Upper lobe of left lung (tissue), 4 donors: ENCODE measurements around the gene UNC79.

Source experiments
- EP300 ChIP-seq, 4 donors: sonication (generic); formaldehyde crosslinking; IDR thresholded peaks; one replicate each; pipeline ENCODE4 v1.5.1; 2017; ENCODE audit warnings: antibody characterized with exemption in 4 of 4, control low read depth in 2 of 4
- POLR2A ChIP-seq, 4 donors: fragments of 450-650 bp; IDR thresholded peaks; one replicate each; pipeline ENCODE4 v1.5.1; 2016 to 2017; ENCODE audit warnings: antibody characterized with exemption in 4 of 4, mild to moderate bottlenecking in 2 of 4
- TF ChIP-seq, protein P1 (sequence below), 6 experiments: fragments of 450-650 bp in 4 of 6; fragments of 200-600 bp in 2 of 6; sonication (generic) in 2 of 6; IDR thresholded peaks; one replicate each; pipeline ENCODE4 v1.5.1; 2016 to 2019; ENCODE audit warnings: antibody characterized with exemption in 6 of 6

DNA sequence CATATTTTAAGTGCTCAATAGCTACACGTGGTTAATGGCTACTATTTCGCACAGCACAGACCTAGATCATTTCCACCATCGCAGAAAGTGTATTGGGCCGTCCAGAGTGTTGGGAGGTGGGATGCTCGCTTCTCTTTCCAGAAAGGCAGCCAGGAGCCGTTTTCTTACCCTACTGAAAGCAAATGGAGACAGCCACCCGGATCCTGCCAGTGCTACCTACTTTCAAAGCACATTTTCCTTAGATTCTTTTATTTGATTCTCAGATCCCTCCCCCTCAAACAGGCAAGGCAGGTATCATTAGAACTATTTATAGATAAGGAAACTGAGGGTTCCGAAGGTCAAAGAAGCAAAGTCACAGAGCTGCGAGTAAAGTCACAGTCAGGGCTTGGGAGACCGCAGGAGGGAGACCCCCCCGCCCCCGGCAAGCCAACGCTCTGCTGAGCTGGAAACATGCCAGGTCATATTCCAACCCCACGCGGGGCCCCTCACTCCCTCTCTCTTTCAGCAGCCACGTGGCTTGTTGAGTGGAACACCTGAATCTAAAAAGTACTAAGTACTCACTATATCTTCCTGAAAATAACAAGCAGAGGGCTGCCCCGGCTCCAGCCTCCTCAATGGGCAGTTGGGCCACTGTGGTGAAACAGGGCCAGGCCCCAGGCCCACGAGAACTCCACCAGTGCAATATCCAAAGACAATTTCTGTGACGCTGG is 321.4 kb downstream of the UNC79 start:
- TF ChIP-seq POLR2A (IDR thresholded peaks at IDR 0.05) (no peak), EP300 (IDR thresholded peaks at IDR 0.05) (no peak)
- TF ChIP-seq, protein P1, sequence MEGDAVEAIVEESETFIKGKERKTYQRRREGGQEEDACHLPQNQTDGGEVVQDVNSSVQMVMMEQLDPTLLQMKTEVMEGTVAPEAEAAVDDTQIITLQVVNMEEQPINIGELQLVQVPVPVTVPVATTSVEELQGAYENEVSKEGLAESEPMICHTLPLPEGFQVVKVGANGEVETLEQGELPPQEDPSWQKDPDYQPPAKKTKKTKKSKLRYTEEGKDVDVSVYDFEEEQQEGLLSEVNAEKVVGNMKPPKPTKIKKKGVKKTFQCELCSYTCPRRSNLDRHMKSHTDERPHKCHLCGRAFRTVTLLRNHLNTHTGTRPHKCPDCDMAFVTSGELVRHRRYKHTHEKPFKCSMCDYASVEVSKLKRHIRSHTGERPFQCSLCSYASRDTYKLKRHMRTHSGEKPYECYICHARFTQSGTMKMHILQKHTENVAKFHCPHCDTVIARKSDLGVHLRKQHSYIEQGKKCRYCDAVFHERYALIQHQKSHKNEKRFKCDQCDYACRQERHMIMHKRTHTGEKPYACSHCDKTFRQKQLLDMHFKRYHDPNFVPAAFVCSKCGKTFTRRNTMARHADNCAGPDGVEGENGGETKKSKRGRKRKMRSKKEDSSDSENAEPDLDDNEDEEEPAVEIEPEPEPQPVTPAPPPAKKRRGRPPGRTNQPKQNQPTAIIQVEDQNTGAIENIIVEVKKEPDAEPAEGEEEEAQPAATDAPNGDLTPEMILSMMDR (IDR thresholded peaks at IDR 0.05) = no peak
